Right lobe of liver (tissue), 4 donors: ENCODE results near the gene FRMD4B.

Experiments used
- CTCF ChIP-seq, 4 donors: fragments of 200-600 bp in 3 of 4; fragments of 450-650 bp in 1 of 4; IDR thresholded peaks; one replicate each; pipeline versions ENCODE4 v1.5.1 to v1.8.0; 2016 to 2022; ENCODE audit warnings: antibody characterized with exemption in 4 of 4, mild to moderate bottlenecking in 2 of 4
- POLR2A ChIP-seq: fragments of 450-650 bp; IDR thresholded peaks from one replicate; pipeline ENCODE4 v1.6.1; 2017; ENCODE audit warnings: antibody characterized with exemption, mild to moderate bottlenecking
- donor health status: DM: no; HTN: no; CAD: no.
- donor health status: DM: no; HTN: no; CAD: no.
- donor health status: DM: no; HTN: yes; CAD: no.

DNA sequence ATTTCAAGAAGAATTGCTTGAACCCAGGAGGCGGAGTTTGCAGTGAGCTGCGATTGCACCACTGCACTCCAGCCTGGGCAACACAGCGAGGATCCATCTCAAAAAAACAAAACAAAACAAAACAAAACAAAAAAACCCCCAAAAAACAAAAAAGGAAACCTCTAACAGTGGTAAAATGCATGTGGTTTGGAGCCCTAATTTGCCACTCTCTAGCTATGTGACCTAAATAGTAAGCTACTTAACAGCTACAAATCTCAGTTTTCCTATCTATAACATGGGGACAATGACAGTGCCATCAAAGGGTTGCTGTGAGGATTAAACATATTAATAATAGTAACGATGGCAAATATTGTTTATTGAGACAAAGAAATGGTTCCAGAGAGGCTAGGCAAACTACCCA lies 144.1 kb downstream of the FRMD4B start:
- TF ChIP-seq CTCF (IDR thresholded peaks at IDR 0.05) (no peak), POLR2A (no peak)
